B cell (primary cell): ENCODE data around the gene RNF8. TPM values are rescaled to one million over a fixed set of nuclear protein-coding genes. Genes with fewer than 3 reads are reported as not detected.

Experiments
- ATAC-seq: fragments of 200-7000 bp; cut with Tn5 transposase; one replicate; pipeline ENCODE4 v1.10.0; 2021; ENCODE audit warnings: low read depth, mild to moderate bottlenecking, moderate number of reproducible peaks, moderate library complexity
- CTCF ChIA-PET: fragments of 350-600 bp; sonication (Branson Sonifier 250); formaldehyde crosslinking; loops from one replicate; lab custom pipeline; 2021; ENCODE audit warnings: antibody characterized with exemption, inconsistent platforms; lab: Charles Lee
- POLR2A ChIA-PET: fragments of 350-600 bp; sonication (Branson Sonifier 250); formaldehyde crosslinking; loops from one replicate; lab custom pipeline; 2021; ENCODE audit warnings: antibody characterized with exemption; lab: Charles Lee
- DNase-seq: peaks from one replicate; pipeline ENCODE4 v3.0.0; 2013
- H2AFZ ChIP-seq: 2 replicates; pipeline ENCODE4 v1.6.1; 2012; ENCODE audit warnings: mild to moderate bottlenecking, low read depth, low read length; ENCODE audit not compliant: insufficient read depth, poor library complexity, severe bottlenecking
- H3K27ac ChIP-seq, 2 donors: 1 replicate in 1 of 2; 2 replicates in 1 of 2; pipeline ENCODE4 v1.5.1; 2012 to 2013; ENCODE audit warnings: low read length in 2 of 2, mild to moderate bottlenecking in 2 of 2, moderate library complexity in 1 of 2
- H3K27me3 ChIP-seq, 4 experiments: fragments of 200-600 bp in 1 of 4; sonication (generic) in 1 of 4; replicated peaks in 1 of 4; 1 replicate in 2 of 4; 2 replicates in 2 of 4; pipeline versions ENCODE4 v1.6.1 to v1.7.0; 2013 to 2016; ENCODE audit warnings: low read length in 3 of 4, mild to moderate bottlenecking in 2 of 4, mixed read lengths in 1 of 4, moderate library complexity in 1 of 4; ENCODE audit not compliant: insufficient read depth in 4 of 4, control insufficient read depth in 3 of 4; ENCODE audit errors: control extremely low read depth in 1 of 4
- H3K36me3 ChIP-seq, 2 experiments: replicated peaks in 1 of 2; 1 replicate in 1 of 2; 2 replicates in 1 of 2; pipeline versions ENCODE4 v1.6.1 to v1.7.1; 2013; ENCODE audit warnings: low read length in 1 of 2; ENCODE audit not compliant: insufficient read depth in 2 of 2, control insufficient read depth in 1 of 2; ENCODE audit errors: control extremely low read depth in 1 of 2, extremely low read depth in 1 of 2
- H3K4me1 ChIP-seq, 2 donors: fragments of 200-600 bp in 1 of 2; sonication (generic) in 1 of 2; 1 replicate in 1 of 2; 2 replicates in 1 of 2; pipeline versions ENCODE4 v1.5.1 to v1.6.1; 2013 to 2017; ENCODE audit warnings: low read length in 2 of 2; ENCODE audit not compliant: control insufficient read depth in 2 of 2, insufficient read depth in 2 of 2
- H3K4me2 ChIP-seq: replicated peaks from 2 replicates; pipeline ENCODE3; 2012; ENCODE audit warnings: mild to moderate bottlenecking, low read depth, low read length; ENCODE audit not compliant: poor library complexity, severe bottlenecking
- H3K4me3 ChIP-seq, 5 experiments: fragments of 200-600 bp in 1 of 5; sonication (generic) in 1 of 5; 1 replicate in 3 of 5; 2 replicates in 2 of 5; pipeline versions ENCODE4 v1.5.1 to v1.7.0; 2011 to 2016; ENCODE audit warnings: low read length in 4 of 5, mild to moderate bottlenecking in 4 of 5, low read depth in 2 of 5, control low read depth in 1 of 5, moderate library complexity in 1 of 5; ENCODE audit not compliant: insufficient read depth in 1 of 5; ENCODE audit errors: control extremely low read depth in 1 of 5, extremely low read depth in 1 of 5
- H3K79me2 ChIP-seq: fragments of 200-600 bp; sonication (generic); one replicate; pipeline ENCODE4 v1.6.0; 2016; ENCODE audit warnings: low read length; ENCODE audit not compliant: control insufficient read depth, insufficient read depth
- H3K9ac ChIP-seq: fragments of 200-600 bp; sonication (generic); 2 replicates; pipeline ENCODE4 v1.6.1; 2017; ENCODE audit warnings: mild to moderate bottlenecking, low read length, moderate library complexity
- H3K9me3 ChIP-seq, 3 donors: one replicate each; pipeline versions ENCODE4 v1.6.1 to v1.7.1; 2013; ENCODE audit warnings: low read length in 2 of 3; ENCODE audit not compliant: control insufficient read depth in 2 of 3, insufficient read depth in 1 of 3; ENCODE audit errors: control extremely low read depth in 1 of 3
- H4K20me1 ChIP-seq: 2 replicates; pipeline ENCODE4 v1.6.0; 2012; ENCODE audit warnings: mild to moderate bottlenecking, low read length; ENCODE audit not compliant: insufficient read depth, control insufficient read depth, poor library complexity, severe bottlenecking
- H3K27ac Mint-ChIP-seq: one replicate; pipeline ENCODE4 v1.8.0; 2021; ENCODE audit warnings: mixed read lengths
- H3K27me3 Mint-ChIP-seq: one replicate; pipeline ENCODE4 v1.8.0; 2021; ENCODE audit warnings: mixed read lengths
- H3K4me1 Mint-ChIP-seq: one replicate; pipeline ENCODE4 v1.8.0; 2021; ENCODE audit warnings: mixed read lengths
- H3K4me3 Mint-ChIP-seq: one replicate; pipeline ENCODE4 v1.8.0; 2021; ENCODE audit warnings: mixed read lengths
- H3K9me3 Mint-ChIP-seq: one replicate; pipeline ENCODE4 v1.8.0; 2022; ENCODE audit warnings: mixed read lengths; ENCODE audit not compliant: insufficient read depth
- EZH2 ChIP-seq: IDR thresholded peaks from 2 replicates; pipeline ENCODE4 v1.6.1; 2012; ENCODE audit warnings: borderline replicate concordance, low read depth, mild to moderate bottlenecking, moderate library complexity, low read length; ENCODE audit not compliant: insufficient read depth, poor library complexity, severe bottlenecking
- WGBS: methylation state at CpG from one replicate; pipeline ENCODE4 v1.1.5; 2013; ENCODE audit warnings: missing lambda C conversion rate; ENCODE audit not compliant: insufficient coverage; 5-methylcytosine and 5-hydroxymethylcytosine counted together
- intact Hi-C: fragments of 100-400 bp; cut with micrococcal nuclease; formaldehyde crosslinking; loops from one replicate; pipeline ENCODE4 v1.10.0; 2022
- polyA plus RNA-seq: library from polyadenylated mRNA; depleted of rRNA; stranded (reverse); fragments of >200 nt; gene quantifications from 2 replicates; pipeline ENCODE4 v1.2.3, GENCODE V29; 2012
- total RNA-seq, 2 donors: library from RNA; stranded (reverse); fragments of 120-200 nt in 1 of 2; gene quantifications; 1 replicate in 1 of 2; 2 replicates in 1 of 2; pipeline versions ENCODE4 v1.2.3 to v1.2.4, GENCODE V29; 2013 to 2022
- TF ChIP-seq, protein P1 (sequence below): fragments of 200-600 bp; IDR thresholded peaks from one replicate; pipeline ENCODE4 v1.8.0; 2022; ENCODE audit warnings: antibody characterized with exemption, mild to moderate bottlenecking

Gene RNF8
- total and polyA plus RNA-seq, 2 donors (not counting 1 experiment from before 2014, with no cell fraction given), result 5.3 to 16.9 TPM

DNA sequence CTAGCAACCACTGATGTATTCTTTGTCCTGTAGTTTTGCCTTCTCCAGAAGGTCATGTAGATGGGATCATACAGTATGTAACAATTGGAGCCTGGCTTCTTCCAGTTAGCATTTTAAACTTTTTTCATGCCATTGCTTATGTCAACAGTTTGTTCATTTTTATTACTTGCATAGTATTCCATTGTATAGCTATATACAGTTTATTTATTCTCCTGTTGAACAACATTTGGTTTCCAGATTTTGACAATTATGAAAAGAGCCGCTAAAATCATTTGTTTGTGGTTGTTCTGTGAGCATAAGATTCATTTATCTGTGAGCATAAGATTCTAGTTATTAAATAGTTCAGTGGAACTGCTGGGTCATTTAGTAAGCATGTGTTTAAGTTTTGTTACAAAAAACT is 55.7 kb downstream of the RNF8 start:
- POLR2A ChIA-PET, result no interaction called here
- H3K9ac ChIP-seq, result no peak overlapping the region
- no peaks in the 10 kb centered on the region for H3K27me3 Mint-ChIP-seq
- H3K4me3 ChIP-seq, result no peak overlapping the region
- CTCF ChIA-PET, result no interaction called here
- no CpG with 5 or more reads among the region's 1 CpG for WGBS
- H3K79me2 ChIP-seq, result no peaks in the 10 kb centered on the region
- intact Hi-C loops, result no loop called here
- TF ChIP-seq, protein P1, sequence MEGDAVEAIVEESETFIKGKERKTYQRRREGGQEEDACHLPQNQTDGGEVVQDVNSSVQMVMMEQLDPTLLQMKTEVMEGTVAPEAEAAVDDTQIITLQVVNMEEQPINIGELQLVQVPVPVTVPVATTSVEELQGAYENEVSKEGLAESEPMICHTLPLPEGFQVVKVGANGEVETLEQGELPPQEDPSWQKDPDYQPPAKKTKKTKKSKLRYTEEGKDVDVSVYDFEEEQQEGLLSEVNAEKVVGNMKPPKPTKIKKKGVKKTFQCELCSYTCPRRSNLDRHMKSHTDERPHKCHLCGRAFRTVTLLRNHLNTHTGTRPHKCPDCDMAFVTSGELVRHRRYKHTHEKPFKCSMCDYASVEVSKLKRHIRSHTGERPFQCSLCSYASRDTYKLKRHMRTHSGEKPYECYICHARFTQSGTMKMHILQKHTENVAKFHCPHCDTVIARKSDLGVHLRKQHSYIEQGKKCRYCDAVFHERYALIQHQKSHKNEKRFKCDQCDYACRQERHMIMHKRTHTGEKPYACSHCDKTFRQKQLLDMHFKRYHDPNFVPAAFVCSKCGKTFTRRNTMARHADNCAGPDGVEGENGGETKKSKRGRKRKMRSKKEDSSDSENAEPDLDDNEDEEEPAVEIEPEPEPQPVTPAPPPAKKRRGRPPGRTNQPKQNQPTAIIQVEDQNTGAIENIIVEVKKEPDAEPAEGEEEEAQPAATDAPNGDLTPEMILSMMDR, result no peak
- TF ChIP-seq EZH2, result no peak
- no peak overlapping the region for H3K27ac Mint-ChIP-seq
- no peak overlapping the region for H2AFZ ChIP-seq
- no peak overlapping the region for H3K4me3 Mint-ChIP-seq
- H3K27ac ChIP-seq, result no peak overlapping the region
- H3K9me3 ChIP-seq, result peaks cover 0 to 1% (median 0%) of the 10 kb centered on the region in 3 donors
- no peaks in the 10 kb centered on the region for H4K20me1 ChIP-seq
- peaks cover 2% of the 10 kb centered on the region for H3K9me3 Mint-ChIP-seq
- no peaks in the 10 kb centered on the region for H3K4me1 ChIP-seq
- no peaks in the 10 kb centered on the region for H3K4me1 Mint-ChIP-seq
- no peak overlapping the region for H3K4me2 ChIP-seq
- no peak for ATAC-seq
- no peaks in the 10 kb centered on the region for H3K27me3 ChIP-seq
- no peak for DNase-seq
- no peaks in the 10 kb centered on the region for H3K36me3 ChIP-seq

GRCh38 chr6:37417393-37417792 is 63.6 kb downstream of the RNF8 start:
- no peak for ATAC-seq
- DNase-seq, result no peak
- TF ChIP-seq EZH2, result no peak
- TF ChIP-seq, protein P1, result no peak
- no peaks in the 10 kb centered on the region for H3K27me3 ChIP-seq
- no peak overlapping the region for H3K9ac ChIP-seq
- no peak overlapping the region for H3K27ac Mint-ChIP-seq
- no peak overlapping the region for H3K4me3 ChIP-seq
- no peaks in the 10 kb centered on the region for H3K9me3 ChIP-seq
- CTCF ChIA-PET, result no interaction called here
- WGBS, result no CpG with 5 or more reads among the region's 2 CpGs
- intact Hi-C loops, result no loop called here
- H3K4me1 Mint-ChIP-seq, result no peaks in the 10 kb centered on the region
- POLR2A ChIA-PET, result no interaction called here
- no peak overlapping the region for H3K4me3 Mint-ChIP-seq
- H3K9me3 Mint-ChIP-seq, result peaks cover 4% of the 10 kb centered on the region
- H3K36me3 ChIP-seq, result no peaks in the 10 kb centered on the region
- no peaks in the 10 kb centered on the region for H3K79me2 ChIP-seq
- H3K4me1 ChIP-seq, result no peaks in the 10 kb centered on the region
- peaks cover 5% of the 10 kb centered on the region for H3K27me3 Mint-ChIP-seq
- H3K4me2 ChIP-seq, result no peak overlapping the region
- H2AFZ ChIP-seq, result no peak overlapping the region
- no peaks in the 10 kb centered on the region for H4K20me1 ChIP-seq
- no peak overlapping the region for H3K27ac ChIP-seq
